Testis (tissue), 3 donors: ENCODE measurements around the gene ARID1B. TPM values are rescaled to one million over a fixed set of nuclear protein-coding genes. Genes with fewer than 3 reads are reported as not detected.

Experiments used
- DNase-seq: peaks from one replicate; pipeline ENCODE4 v3.0.0-alpha.2; 2019
- H3K27ac ChIP-seq, 2 donors: fragments of 200-600 bp; sonication (generic); one replicate each; pipeline ENCODE4 v1.5.1; 2019
- H3K27me3 ChIP-seq: fragments of 200-600 bp; sonication (generic); one replicate; pipeline ENCODE4 v1.5.1; 2019
- H3K36me3 ChIP-seq: fragments of 200-600 bp; sonication (generic); one replicate; pipeline ENCODE4 v1.5.1; 2017; ENCODE audit warnings: low read depth; ENCODE audit errors: missing control alignments
- H3K4me1 ChIP-seq: fragments of 200-600 bp; sonication (generic); one replicate; pipeline ENCODE4 v1.5.1; 2019
- H3K4me3 ChIP-seq, 2 donors: fragments of 200-600 bp; sonication (generic); one replicate each; pipeline ENCODE4 v1.5.1; 2017 to 2019
- H3K9me3 ChIP-seq: fragments of 200-600 bp; sonication (generic); one replicate; pipeline ENCODE4 v1.5.1; 2017
- POLR2A ChIP-seq: fragments of 450-650 bp; IDR thresholded peaks from one replicate; pipeline ENCODE4 v1.6.1; 2017; ENCODE audit warnings: antibody characterized with exemption, mild to moderate bottlenecking, moderate library complexity
- WGBS, 2 donors: methylation state at CpG; one replicate each; pipeline ENCODE4 v1.1.5; 2018; 5-methylcytosine and 5-hydroxymethylcytosine counted together
- intact Hi-C: fragments of 100-400 bp; cut with DNase I; formaldehyde crosslinking; loops from one replicate; pipeline ENCODE4 v1.15.1; 2023; ENCODE audit warnings: low total_unique reads
- polyA plus RNA-seq: library from polyadenylated mRNA; stranded (reverse); fragments of 350-450 nt; fragmentation: Illumina TruSeq; extraction: RNeasy Lipid Tissue Mini Kit (QIAGEN cat#74804); gene quantifications from one replicate; pipeline ENCODE4 v1.2.3, GENCODE V29; 2014; ENCODE audit warnings: low read depth, low replicate concordance; ENCODE audit not compliant: insufficient read depth
- total RNA-seq, 2 donors: library from RNA; depleted of rRNA; stranded (reverse); fragments of >200 nt; gene quantifications; one replicate each; pipeline ENCODE4 v1.2.3, GENCODE V29; 2016
- TF ChIP-seq, protein P1 (sequence below), 3 experiments: fragments of 450-650 bp in 2 of 3; fragments of 200-600 bp in 1 of 3; sonication (generic) in 1 of 3; IDR thresholded peaks; one replicate each; pipeline ENCODE4 v1.5.1; 2016 to 2019; ENCODE audit warnings: antibody characterized with exemption in 3 of 3, mild to moderate bottlenecking in 2 of 3, moderate library complexity in 1 of 3

ARID1B gene
- total and polyA plus RNA-seq, 3 donors from 2014 or later, result 26.2 to 126 (median 103) TPM

DNA sequence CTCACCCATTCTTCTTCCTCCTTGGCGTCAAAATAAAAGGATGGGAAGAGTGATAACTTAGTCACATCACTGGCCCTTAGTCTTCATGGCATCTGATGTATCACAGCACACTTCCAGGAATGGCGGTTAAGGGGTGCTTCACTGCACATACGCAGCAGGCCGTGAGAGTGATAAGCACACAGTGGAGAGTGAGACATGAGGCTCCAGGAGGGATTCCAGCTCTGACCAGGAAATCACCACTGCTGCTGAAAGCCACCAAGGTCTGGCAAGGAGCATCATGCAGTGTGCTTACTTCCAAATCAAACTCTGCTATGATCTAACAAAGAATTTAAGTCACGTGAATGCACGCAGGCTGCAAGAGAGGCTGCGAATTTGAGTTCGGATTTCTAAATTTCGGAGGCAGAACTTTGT is 62.4 kb downstream of the ARID1B start:
- Histone ChIP-seq H3K27ac (no peak overlapping the region), H3K4me1 (peaks cover 16% of the 10 kb centered on the region), H3K9me3 (no peaks in the 10 kb centered on the region), H3K27me3 (no peaks in the 10 kb centered on the region), H3K4me3 (no peak overlapping the region), H3K36me3 (no peaks in the 10 kb centered on the region)
- no peak for DNase-seq
- WGBS, 2 donors, result 47 to 60% methylated on average over 9 of the region's 9 CpGs
- no peak for TF ChIP-seq POLR2A
- TF ChIP-seq, protein P1, sequence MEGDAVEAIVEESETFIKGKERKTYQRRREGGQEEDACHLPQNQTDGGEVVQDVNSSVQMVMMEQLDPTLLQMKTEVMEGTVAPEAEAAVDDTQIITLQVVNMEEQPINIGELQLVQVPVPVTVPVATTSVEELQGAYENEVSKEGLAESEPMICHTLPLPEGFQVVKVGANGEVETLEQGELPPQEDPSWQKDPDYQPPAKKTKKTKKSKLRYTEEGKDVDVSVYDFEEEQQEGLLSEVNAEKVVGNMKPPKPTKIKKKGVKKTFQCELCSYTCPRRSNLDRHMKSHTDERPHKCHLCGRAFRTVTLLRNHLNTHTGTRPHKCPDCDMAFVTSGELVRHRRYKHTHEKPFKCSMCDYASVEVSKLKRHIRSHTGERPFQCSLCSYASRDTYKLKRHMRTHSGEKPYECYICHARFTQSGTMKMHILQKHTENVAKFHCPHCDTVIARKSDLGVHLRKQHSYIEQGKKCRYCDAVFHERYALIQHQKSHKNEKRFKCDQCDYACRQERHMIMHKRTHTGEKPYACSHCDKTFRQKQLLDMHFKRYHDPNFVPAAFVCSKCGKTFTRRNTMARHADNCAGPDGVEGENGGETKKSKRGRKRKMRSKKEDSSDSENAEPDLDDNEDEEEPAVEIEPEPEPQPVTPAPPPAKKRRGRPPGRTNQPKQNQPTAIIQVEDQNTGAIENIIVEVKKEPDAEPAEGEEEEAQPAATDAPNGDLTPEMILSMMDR (IDR thresholded peaks at IDR 0.05), result no peak
- intact Hi-C loops, result no loop called here

DNA sequence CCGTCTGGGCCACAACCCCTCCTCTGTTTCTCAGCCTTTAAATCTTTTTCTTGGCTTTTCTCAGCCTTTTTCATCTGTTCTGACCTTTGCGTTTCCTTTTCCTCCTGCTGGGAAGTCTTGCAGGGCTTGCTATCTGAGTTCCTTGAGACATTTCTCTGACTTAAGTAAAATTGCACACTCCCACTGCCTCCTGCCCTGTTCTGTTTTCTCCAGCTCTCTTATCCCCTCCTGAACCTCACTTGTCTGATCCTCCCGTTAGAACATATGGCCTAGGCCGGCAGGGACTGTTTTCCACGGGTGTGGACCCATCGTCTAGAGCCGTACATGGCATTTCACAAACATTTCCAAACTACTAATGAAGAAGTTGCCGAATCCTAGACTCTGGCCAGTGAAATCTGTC is 63.0 kb downstream of the ARID1B start:
- no peak overlapping the region for H3K4me3 ChIP-seq
- no peaks in the 10 kb centered on the region for H3K36me3 ChIP-seq
- no peak overlapping the region for H3K27ac ChIP-seq
- TF ChIP-seq, protein P1 (IDR thresholded peaks at IDR 0.05), result no peak
- no peak for TF ChIP-seq POLR2A
- intact Hi-C loops, result no loop called here
- WGBS, 2 donors, result 36 to 40% methylated on average over 8 of the region's 8 CpGs
- H3K4me1 ChIP-seq, result peaks cover 16% of the 10 kb centered on the region
- no peak for DNase-seq
- H3K27me3 ChIP-seq, result no peaks in the 10 kb centered on the region
- no peaks in the 10 kb centered on the region for H3K9me3 ChIP-seq

DNA sequence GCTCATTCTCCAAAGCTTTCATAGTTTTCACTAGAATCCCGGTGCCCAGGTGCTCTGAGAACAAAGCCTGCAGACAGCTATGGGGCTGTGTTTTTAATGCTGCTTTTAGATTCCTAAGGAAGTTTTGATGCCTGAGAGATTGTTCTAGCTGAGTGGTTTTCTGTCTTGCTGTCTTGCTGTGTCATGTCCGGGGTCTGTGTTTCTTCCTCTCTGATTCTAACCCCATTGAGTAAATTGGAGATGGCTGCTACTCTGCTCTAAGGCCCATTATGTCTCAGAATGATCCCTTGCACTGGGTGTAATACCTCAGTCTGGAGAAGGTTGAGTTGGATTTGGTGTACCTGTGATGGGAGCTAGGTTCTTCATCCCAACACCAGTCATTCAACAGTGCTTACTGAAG is 63.4 kb downstream of the ARID1B start:
- Histone ChIP-seq H3K27ac (no peak overlapping the region), H3K4me3 (no peak overlapping the region), H3K4me1 (peaks cover 16% of the 10 kb centered on the region), H3K36me3 (no peaks in the 10 kb centered on the region), H3K27me3 (no peaks in the 10 kb centered on the region), H3K9me3 (no peaks in the 10 kb centered on the region)
- WGBS, 2 donors, result 48 to 72% methylated on average over 2 of the region's 2 CpGs
- intact Hi-C loops, result no loop called here
- no peak for TF ChIP-seq POLR2A
- no peak for DNase-seq

DNA sequence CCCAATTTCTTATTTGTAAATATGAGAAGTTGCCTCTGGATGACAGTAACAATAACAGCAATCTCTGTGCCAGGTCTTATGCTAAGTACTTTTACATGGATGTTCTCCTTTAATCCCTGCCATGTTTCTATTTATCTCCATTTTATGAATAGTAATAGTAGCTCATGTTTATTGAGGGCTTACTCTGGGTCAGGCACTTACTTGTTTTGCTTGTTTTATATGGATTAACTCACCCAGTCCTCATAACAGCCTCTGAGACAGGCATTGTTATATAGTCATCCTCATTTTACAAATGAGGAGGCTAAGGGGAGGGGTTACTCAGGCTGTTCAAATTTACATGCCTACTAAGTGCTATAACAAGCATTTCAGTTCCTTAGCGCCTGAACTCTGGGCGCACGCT is 64.3 kb downstream of the ARID1B start:
- Histone ChIP-seq H3K4me1 (peaks cover 16% of the 10 kb centered on the region), H3K36me3 (no peaks in the 10 kb centered on the region), H3K9me3 (no peaks in the 10 kb centered on the region), H3K4me3 (no peak overlapping the region), H3K27ac (no peak overlapping the region), H3K27me3 (no peaks in the 10 kb centered on the region)
- intact Hi-C loops, result no loop called here
- no peak for DNase-seq
- whole genome bisulfite sequencing, 2 donors, result 97 to 98% methylated on average over 3 of the region's 3 CpGs
- TF ChIP-seq POLR2A, result no peak
- TF ChIP-seq, protein P1 (IDR thresholded peaks at IDR 0.05), result no peak

DNA sequence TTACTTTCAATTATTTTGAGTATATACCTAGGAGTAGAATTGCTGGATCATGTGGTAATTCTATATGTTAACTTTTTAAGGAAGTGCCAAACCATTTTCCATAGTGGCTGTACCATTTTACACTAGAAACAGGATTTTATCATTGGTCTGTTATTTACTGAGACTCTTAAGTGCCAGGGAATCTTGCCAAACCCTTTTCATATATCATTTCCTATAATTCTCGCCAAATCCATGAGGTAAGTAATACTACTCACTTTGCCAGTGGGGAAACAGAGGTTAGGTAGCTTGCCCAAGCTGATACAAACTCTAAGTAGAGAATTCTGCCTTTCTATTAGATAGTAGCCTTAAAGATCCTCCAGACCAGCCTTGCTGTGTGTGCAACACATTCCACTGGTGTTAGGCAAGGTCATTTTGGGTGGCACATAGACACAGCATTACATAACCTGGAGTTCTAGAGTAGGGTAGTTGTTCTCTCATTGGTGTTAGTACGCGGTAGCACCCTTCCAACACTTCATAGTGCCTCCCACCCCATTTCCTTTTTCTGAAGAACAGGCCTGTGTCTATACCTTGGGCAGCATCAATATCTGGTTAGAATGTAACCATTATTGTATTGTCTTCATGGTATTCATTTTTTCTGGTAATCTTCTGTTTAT is 65.5 kb downstream of the ARID1B start:
- intact Hi-C loops, result no loop called here
- Histone ChIP-seq H3K27ac (no peak overlapping the region), H3K36me3 (no peaks in the 10 kb centered on the region), H3K27me3 (no peaks in the 10 kb centered on the region), H3K4me1 (peaks cover 20% of the 10 kb centered on the region), H3K9me3 (no peaks in the 10 kb centered on the region), H3K4me3 (no peak overlapping the region)
- TF ChIP-seq, protein P1 (IDR thresholded peaks at IDR 0.05), result no peak
- no peak for TF ChIP-seq POLR2A
- no peak for DNase-seq
- 88 to 90% methylated on average over 3 of the region's 3 CpGs for WGBS, 2 donors
